Testis (tissue), 2 donors: ENCODE data around the gene DNAJC7.

ENCODE experiments used
- POLR2A ChIP-seq: fragments of 450-650 bp; IDR thresholded peaks from one replicate; pipeline ENCODE4 v1.6.1; 2017; ENCODE audit warnings: antibody characterized with exemption, mild to moderate bottlenecking, moderate library complexity
- TF ChIP-seq, protein P1 (sequence below), 3 experiments: fragments of 450-650 bp in 2 of 3; fragments of 200-600 bp in 1 of 3; sonication (generic) in 1 of 3; IDR thresholded peaks; one replicate each; pipeline ENCODE4 v1.5.1; 2016 to 2019; ENCODE audit warnings: antibody characterized with exemption in 3 of 3, mild to moderate bottlenecking in 2 of 3, moderate library complexity in 1 of 3

DNA sequence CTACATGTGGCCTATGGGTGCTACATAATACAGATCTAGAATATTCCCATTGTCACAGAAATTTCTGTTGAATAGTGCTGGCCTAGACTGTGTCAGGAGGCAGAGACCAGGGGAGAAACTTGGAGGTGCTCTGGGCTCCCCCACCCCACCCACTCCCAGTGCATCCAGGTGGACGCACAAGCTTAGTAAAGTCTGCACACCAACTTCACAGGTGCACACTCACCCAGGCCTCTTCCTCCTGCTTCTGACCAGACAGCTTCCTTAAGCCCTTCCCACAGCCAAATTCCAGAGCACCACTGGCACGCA, 58.3 kb downstream of the DNAJC7 start:
- TF ChIP-seq, protein P1, sequence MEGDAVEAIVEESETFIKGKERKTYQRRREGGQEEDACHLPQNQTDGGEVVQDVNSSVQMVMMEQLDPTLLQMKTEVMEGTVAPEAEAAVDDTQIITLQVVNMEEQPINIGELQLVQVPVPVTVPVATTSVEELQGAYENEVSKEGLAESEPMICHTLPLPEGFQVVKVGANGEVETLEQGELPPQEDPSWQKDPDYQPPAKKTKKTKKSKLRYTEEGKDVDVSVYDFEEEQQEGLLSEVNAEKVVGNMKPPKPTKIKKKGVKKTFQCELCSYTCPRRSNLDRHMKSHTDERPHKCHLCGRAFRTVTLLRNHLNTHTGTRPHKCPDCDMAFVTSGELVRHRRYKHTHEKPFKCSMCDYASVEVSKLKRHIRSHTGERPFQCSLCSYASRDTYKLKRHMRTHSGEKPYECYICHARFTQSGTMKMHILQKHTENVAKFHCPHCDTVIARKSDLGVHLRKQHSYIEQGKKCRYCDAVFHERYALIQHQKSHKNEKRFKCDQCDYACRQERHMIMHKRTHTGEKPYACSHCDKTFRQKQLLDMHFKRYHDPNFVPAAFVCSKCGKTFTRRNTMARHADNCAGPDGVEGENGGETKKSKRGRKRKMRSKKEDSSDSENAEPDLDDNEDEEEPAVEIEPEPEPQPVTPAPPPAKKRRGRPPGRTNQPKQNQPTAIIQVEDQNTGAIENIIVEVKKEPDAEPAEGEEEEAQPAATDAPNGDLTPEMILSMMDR (IDR thresholded peaks at IDR 0.05) = no peak
- TF ChIP-seq POLR2A = no peak
